Heart right ventricle (tissue), 16 donors: Measurements from ENCODE around the gene ABHD2. TPM values are rescaled to one million over a fixed set of nuclear protein-coding genes. Genes with fewer than 3 reads are reported as not detected.

Source experiments
- ATAC-seq, 8 donors: fragments of 200-7000 bp; cut with Tn5 transposase; one replicate each; pipeline ENCODE4 v1.9.1; 2020; ENCODE audit warnings: mild to moderate bottlenecking in 8 of 8, moderate library complexity in 8 of 8, moderate number of reproducible peaks in 1 of 8
- DNase-seq, 2 donors: peaks; one replicate each; pipeline ENCODE4 v3.0.0-alpha.2; 2020
- H3K27ac ChIP-seq, 10 donors: fragments of 200-600 bp; sonication (generic) in 2 of 10; one replicate each; pipeline versions ENCODE4 v1.5.0 to v1.8.0; 2020 to 2022; ENCODE audit warnings: mild to moderate bottlenecking in 3 of 10
- H3K27me3 ChIP-seq, 7 donors: fragments of 200-600 bp; one replicate each; pipeline ENCODE4 v1.8.0; 2021 to 2022; ENCODE audit warnings: mild to moderate bottlenecking in 2 of 7
- H3K36me3 ChIP-seq, 9 donors: fragments of 200-600 bp; sonication (generic) in 1 of 9; one replicate each; pipeline versions ENCODE4 v1.5.0 to v1.8.0; 2020 to 2022; ENCODE audit warnings: mild to moderate bottlenecking in 2 of 9
- H3K4me1 ChIP-seq, 9 donors: fragments of 200-600 bp; sonication (generic) in 1 of 9; one replicate each; pipeline versions ENCODE4 v1.5.0 to v1.8.0; 2020 to 2022; ENCODE audit warnings: mild to moderate bottlenecking in 4 of 9
- H3K4me3 ChIP-seq, 10 donors: fragments of 200-600 bp; sonication (generic) in 2 of 10; one replicate each; pipeline versions ENCODE4 v1.5.0 to v1.8.0; 2020 to 2022; ENCODE audit warnings: mild to moderate bottlenecking in 7 of 10, moderate library complexity in 2 of 10
- H3K9me3 ChIP-seq, 11 donors: fragments of 200-600 bp in 10 of 11; sonication (generic) in 2 of 11; one replicate each; pipeline versions ENCODE4 v1.5.0 to v1.8.0; 2013 to 2022; ENCODE audit warnings: mild to moderate bottlenecking in 2 of 11, control low read depth in 1 of 11, moderate library complexity in 1 of 11
- CTCF ChIP-seq, 9 donors: fragments of 200-600 bp; sonication (generic) in 2 of 9; IDR thresholded peaks; one replicate each; pipeline versions ENCODE4 v1.5.0 to v1.8.0; 2021 to 2022; ENCODE audit warnings: antibody characterized with exemption in 9 of 9, mild to moderate bottlenecking in 5 of 9, moderate library complexity in 1 of 9
- WGBS, 2 donors: extraction: QIAGEN DNeasy Blood & Tissue Kit; methylation state at CpG; one replicate each; pipeline ENCODE4 v1.1.7; 2013; ENCODE audit warnings: inconsistent platforms in 1 of 2; 5-methylcytosine and 5-hydroxymethylcytosine counted together
- intact Hi-C, 10 donors: fragments of 100-400 bp; cut with DNase I; formaldehyde crosslinking; loops; one replicate each; pipeline versions ENCODE4 v1.11.1 to v1.14.2; 2022
- polyA plus RNA-seq, 2 donors: library from polyadenylated mRNA; stranded (reverse); fragments of 200-250 nt; gene quantifications; one replicate each; pipeline ENCODE4 v1.2.3, GENCODE V29; 2013
- total RNA-seq, 10 donors: library from RNA; stranded (reverse); fragmentation: NEBNext Ultra II Directional in 3 of 10; extraction: Animal tissue kit (Norgen Biotek cat#: 25700) in 3 of 10; gene quantifications; one replicate each; pipeline versions ENCODE4 v1.2.1 to v1.2.4, GENCODE V29; 2021 to 2023
- donor health status: Arrhythmogenic right ventricular cardiomyopathy.
- donor health status: ischemic (EF 13 %, LVEDD 7.1; RV severe dilation, severe dysfunction).
- donor health status: healthy with polysubstance abuse.
- donor health status: DM: no; HTN: yes; CAD: no.
- donor health status: DM: no; HTN: no; CAD: no.
- donor health status: ischemic (EF 25% LVEDD 6.9; RV normal size, moderate dysfunction).
- donor health status: ischemic (EF 25% LVEDD 5.7; RV mildly dilated, moderate dysfunction).
- donor health status: healthy.
- donor health status: DM: yes; HTN: yes; CAD: no.
- donor health status: Ischemic cardiomyopathy.
- donor health status: ischemic (EF 35%, LVEDD 5.7; RV mildly dilated, moderate dysfunction).
- donor health status: nonischemic (EF 11% LVEDD 7.7; RV severe dilation, severe dysfunction).
- donor health status: DM: yes; HTN: yes; CAD: no.
- donor health status: PGD.
- donor health status: ischemic (EF 29% LVEDD 5.4; RV normal size, mild dysfunction).
- donor health status: nonischemic (EF 23%, LVEDD 6.1; RV moderate dilation, normal function).

The ABHD2 gene
- total and polyA plus RNA-seq, 12 donors, result 9.1 to 201 (median 119) TPM

GRCh38 chr15:89110060-89110459, 21.8 kb downstream of the ABHD2 start:
- no peak for ATAC-seq

GRCh38 chr15:89111352-89111751, 23.1 kb downstream of the ABHD2 start:
- Histone ChIP-seq H3K9me3 (no peaks in the 10 kb centered on the region), H3K36me3 (peaks cover 0 to 53% (median 7%) of the 10 kb centered on the region in 9 donors), H3K27me3 (no peaks in the 10 kb centered on the region), H3K4me1 (peaks cover 0 to 97% (median 78%) of the 10 kb centered on the region in 9 donors), H3K4me3 (no peak overlapping the region), H3K27ac (peak overlapping the region in 8 of 10 donors; percentile 29 to 98 (median 83))
- no peak for ATAC-seq
- no peak for DNase-seq
- intact Hi-C loops, result no loop called here
- TF ChIP-seq CTCF (IDR thresholded peaks at IDR 0.05), result no peak

More at GRCh38 chr15:89110060-89110459, 21.8 kb downstream of the ABHD2 start:
- no peak for DNase-seq
- Histone ChIP-seq H3K36me3 (peaks cover 0 to 50% (median 7%) of the 10 kb centered on the region in 9 donors), H3K4me1 (peaks cover 0 to 99% (median 77%) of the 10 kb centered on the region in 9 donors), H3K27ac (peak overlapping the region in 5 of 10 donors; percentile 18 to 98 (median 86)), H3K4me3 (no peak overlapping the region), H3K9me3 (no peaks in the 10 kb centered on the region), H3K27me3 (no peaks in the 10 kb centered on the region)
- 96 to 97% methylated on average over 8 of the region's 8 CpGs for WGBS, 2 donors
- intact Hi-C loops, result no loop called here
- TF ChIP-seq CTCF (IDR thresholded peaks at IDR 0.05), result no peak

GRCh38 chr15:89111961-89112340, 23.7 kb downstream of the ABHD2 start:
- intact Hi-C loops, result no loop called here
- 75 to 77% methylated on average over 4 of the region's 4 CpGs for WGBS, 2 donors
- no peaks in the 10 kb centered on the region for H3K27me3 ChIP-seq
- TF ChIP-seq CTCF (IDR thresholded peaks at IDR 0.05), result no peak
- peaks cover 0 to 98% (median 77%) of the 10 kb centered on the region in 9 donors for H3K4me1 ChIP-seq
- ATAC-seq (peak in 3 of 8 donors; percentile 8 to 25 (median 15)), DNase-seq (no peak)
- peaks cover 0 to 55% (median 10%) of the 10 kb centered on the region in 9 donors for H3K36me3 ChIP-seq
- H3K27ac ChIP-seq, result peak overlapping the region; percentile 38 to 98 (median 78)
- no peak overlapping the region for H3K4me3 ChIP-seq
- H3K9me3 ChIP-seq, result no peaks in the 10 kb centered on the region

- WGBS, 2 donors, result 21 to 24% methylated on average over 1 of the region's 1 CpG
- ATAC-seq (peak; percentile 37 to 84 (median 77)), DNase-seq (peak in 1 of 2 donors; percentile 51)
- Histone ChIP-seq H3K4me1 (peaks cover 0 to 98% (median 77%) of the 10 kb centered on the region in 9 donors), H3K27ac (peak overlapping the region; percentile 43 to 98 (median 78)), H3K27me3 (no peaks in the 10 kb centered on the region), H3K9me3 (no peaks in the 10 kb centered on the region), H3K36me3 (peaks cover 0 to 55% (median 15%) of the 10 kb centered on the region in 9 donors), H3K4me3 (no peak overlapping the region)
- TF ChIP-seq CTCF (IDR thresholded peaks at IDR 0.05), result no peak
- intact Hi-C loops, result no loop called here
Observed at GRCh38 chr15:89112341-89112971, 24.2 kb downstream of the ABHD2 start.
